IPS DF 6.9 (cell line): ENCODE data around the gene MPND.

Experiments
- DNase-seq: peaks from one replicate; pipeline ENCODE4 v3.0.0-alpha.2; 2013; ENCODE audit warnings: low read depth, low spot score
- H3K27ac ChIP-seq: one replicate; pipeline ENCODE4 v1.5.1; 2013; ENCODE audit warnings: low read length, control low read depth
- H3K27me3 ChIP-seq: 2 replicates; pipeline ENCODE4 v1.6.1; 2013; ENCODE audit warnings: mild to moderate bottlenecking, low read length; ENCODE audit not compliant: control insufficient read depth, insufficient read depth
- H3K36me3 ChIP-seq: 2 replicates; pipeline ENCODE4 v1.6.1; 2013; ENCODE audit warnings: low read length; ENCODE audit not compliant: control insufficient read depth, insufficient read depth
- H3K4me1 ChIP-seq: 2 replicates; pipeline ENCODE4 v1.6.1; 2013; ENCODE audit warnings: low read length; ENCODE audit not compliant: control insufficient read depth, insufficient read depth
- H3K4me3 ChIP-seq: 2 replicates; pipeline ENCODE4 v1.5.1; 2013; ENCODE audit warnings: mild to moderate bottlenecking, low read length
- H3K9me3 ChIP-seq: 2 replicates; pipeline ENCODE4 v1.6.1; 2013; ENCODE audit warnings: low read length, inconsistent platforms; ENCODE audit not compliant: control insufficient read depth, insufficient read depth
- WGBS: extraction: QIAGEN DNeasy Blood & Tissue Kit; methylation state at CpG from one replicate; pipeline ENCODE4 v1.1.7; 2013; ENCODE audit warnings: mixed read lengths, missing lambda C conversion rate; ENCODE audit not compliant: insufficient read length, insufficient coverage; 5-methylcytosine and 5-hydroxymethylcytosine counted together

The MPND gene

DNA sequence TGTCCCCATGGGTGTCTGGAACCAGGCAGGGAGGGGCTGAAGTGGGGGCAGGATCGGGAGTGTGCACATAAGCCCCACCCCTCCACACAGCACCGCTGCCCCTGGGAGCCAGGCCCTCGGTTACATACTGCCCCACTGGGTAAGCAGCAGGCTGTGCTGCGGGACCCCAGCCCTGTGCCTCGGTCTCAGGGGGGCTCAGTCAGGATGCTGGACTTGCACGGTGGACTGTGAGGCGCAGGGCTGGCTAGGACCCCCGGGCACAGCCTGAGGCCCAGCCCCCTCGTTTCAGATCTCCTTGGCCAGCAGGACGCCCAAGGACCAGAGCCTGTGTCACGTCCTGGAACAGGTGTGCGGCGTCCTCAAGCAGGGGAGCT lies 16.3 kb downstream of the MPND start:
- DNase-seq, result no peak
- H3K27ac ChIP-seq, result no peak overlapping the region
- H3K4me3 ChIP-seq, result no peak overlapping the region
- H3K4me1 ChIP-seq, result 0 out of 2 replicates have a peak, but pooled peaks cover 2% of the 10 kb centered on the region
- H3K36me3 ChIP-seq, result peaks cover 13% of the 10 kb centered on the region
- WGBS, result no CpG with 5 or more reads among the region's 13 CpGs
- H3K27me3 ChIP-seq, result no peaks in the 10 kb centered on the region
- H3K9me3 ChIP-seq, result no peaks in the 10 kb centered on the region

DNA sequence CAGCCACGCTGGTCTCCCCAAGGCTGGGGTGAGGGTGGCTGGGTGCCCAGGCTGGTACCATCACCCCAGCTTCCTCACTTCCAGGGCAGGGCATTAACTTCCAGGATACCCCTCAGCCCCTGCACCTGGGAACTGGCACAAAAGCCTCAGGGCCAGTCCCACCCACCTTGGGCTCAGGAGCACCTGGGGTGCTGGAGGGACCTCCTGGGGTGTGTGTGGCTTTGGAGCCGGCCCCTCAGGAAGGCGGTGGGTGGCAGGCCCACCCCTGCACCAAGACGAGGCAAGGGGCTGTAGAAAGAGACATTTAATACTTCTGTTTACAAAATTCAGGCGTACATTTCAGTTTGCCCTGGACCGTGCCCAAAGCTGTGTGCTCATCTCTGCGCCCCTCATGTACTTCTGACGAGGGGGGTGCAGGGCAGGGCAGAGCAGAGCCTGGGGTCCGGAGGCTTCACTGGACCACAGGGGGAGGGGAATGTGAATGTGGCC lies 16.8 kb downstream of the MPND start:
- H3K27ac ChIP-seq, result no peak overlapping the region
- no peak for DNase-seq
- WGBS, result no CpG with 5 or more reads among the region's 9 CpGs
- H3K4me3 ChIP-seq, result no peak overlapping the region
- H3K9me3 ChIP-seq, result no peaks in the 10 kb centered on the region
- no peaks in the 10 kb centered on the region for H3K27me3 ChIP-seq
- H3K4me1 ChIP-seq, result 0 out of 2 replicates have a peak, but pooled peaks cover 2% of the 10 kb centered on the region
- H3K36me3 ChIP-seq, result peaks cover 15% of the 10 kb centered on the region

DNA sequence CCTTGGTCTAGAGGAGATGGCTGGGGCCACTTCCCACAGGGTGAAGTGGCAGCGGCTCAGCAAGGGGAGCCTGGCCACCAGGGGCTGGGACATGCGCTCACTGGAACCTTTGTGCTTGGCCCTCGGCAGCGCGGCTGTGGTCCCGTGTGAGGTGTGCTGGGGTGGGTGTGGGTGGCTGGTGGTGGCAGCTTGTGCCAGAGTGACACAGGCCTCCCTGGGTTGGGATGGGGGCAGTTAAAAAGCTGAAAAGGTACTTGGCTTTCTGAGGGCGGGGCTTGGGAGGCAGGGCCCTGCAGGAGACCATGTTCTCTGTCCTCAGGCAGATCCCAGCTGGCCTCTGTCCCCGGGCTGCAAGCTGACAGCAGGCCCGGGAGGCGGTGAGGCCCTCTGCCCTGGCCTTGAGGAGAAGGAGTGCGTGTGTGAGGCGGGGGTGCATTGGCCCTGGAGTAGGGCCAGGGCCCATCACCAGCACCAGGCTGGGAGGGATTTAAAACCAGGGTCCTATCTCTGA lies 17.3 kb downstream of the MPND start:
- Histone ChIP-seq H3K36me3 (peaks cover 17% of the 10 kb centered on the region), H3K9me3 (no peaks in the 10 kb centered on the region), H3K27ac (no peak overlapping the region), H3K4me1 (0 out of 2 replicates have a peak, but pooled peaks cover 2% of the 10 kb centered on the region), H3K27me3 (no peaks in the 10 kb centered on the region), H3K4me3 (no peak overlapping the region)
- DNase-seq, result no peak
- no CpG with 5 or more reads among the region's 12 CpGs for WGBS

DNA sequence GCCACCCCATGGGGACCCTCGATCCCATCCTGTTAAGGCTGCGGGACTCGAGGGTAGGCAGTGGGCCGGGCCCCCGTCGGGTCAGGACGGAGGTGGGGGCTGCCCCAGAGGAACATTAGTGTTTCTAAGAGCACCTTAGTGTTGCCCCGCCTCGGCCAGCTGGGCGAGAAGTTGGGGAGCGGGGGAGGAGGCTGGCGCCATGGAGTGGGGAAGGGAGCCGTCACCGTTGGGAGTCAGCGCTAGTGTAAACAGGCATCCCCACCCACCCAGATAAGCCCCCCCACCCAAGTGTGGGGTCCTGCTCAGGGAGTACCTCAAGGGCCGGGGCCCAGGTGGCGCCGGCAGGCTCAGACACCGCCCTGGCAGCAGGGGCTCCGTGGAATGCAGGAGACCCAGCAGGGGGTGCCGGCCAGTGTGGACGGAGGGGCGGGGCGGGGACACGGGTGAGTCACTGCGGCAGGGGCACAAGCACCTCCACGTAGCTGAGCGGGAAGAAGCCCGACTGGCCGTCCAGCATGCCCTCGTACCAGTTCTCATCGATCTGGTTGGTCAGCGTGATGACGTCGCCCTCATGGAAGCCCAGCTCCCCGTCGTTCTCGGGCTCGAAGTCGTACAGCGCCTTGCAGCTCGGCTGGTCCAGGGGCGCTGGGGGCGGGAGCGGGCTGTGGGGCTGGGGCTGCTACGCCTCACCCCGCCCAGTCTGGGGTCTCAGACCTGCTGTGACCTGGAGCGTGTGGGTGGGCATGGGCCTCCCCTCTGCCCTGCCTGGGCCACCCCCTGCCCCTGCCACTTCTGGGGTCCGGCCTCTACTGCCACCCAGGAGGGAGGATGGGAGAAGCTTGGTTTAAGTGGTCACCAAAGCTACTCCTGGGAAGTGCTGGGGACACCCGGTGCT lies 18.0 kb downstream of the MPND start:
- H3K27ac ChIP-seq, result no peak overlapping the region
- H3K36me3 ChIP-seq, result peaks cover 19% of the 10 kb centered on the region
- no peaks in the 10 kb centered on the region for H3K27me3 ChIP-seq
- no peak for DNase-seq
- H3K4me3 ChIP-seq, result no peak overlapping the region
- no peaks in the 10 kb centered on the region for H3K9me3 ChIP-seq
- 0 out of 2 replicates have a peak, but pooled peaks cover 2% of the 10 kb centered on the region for H3K4me1 ChIP-seq
- no CpG with 5 or more reads among the region's 50 CpGs for WGBS

DNA sequence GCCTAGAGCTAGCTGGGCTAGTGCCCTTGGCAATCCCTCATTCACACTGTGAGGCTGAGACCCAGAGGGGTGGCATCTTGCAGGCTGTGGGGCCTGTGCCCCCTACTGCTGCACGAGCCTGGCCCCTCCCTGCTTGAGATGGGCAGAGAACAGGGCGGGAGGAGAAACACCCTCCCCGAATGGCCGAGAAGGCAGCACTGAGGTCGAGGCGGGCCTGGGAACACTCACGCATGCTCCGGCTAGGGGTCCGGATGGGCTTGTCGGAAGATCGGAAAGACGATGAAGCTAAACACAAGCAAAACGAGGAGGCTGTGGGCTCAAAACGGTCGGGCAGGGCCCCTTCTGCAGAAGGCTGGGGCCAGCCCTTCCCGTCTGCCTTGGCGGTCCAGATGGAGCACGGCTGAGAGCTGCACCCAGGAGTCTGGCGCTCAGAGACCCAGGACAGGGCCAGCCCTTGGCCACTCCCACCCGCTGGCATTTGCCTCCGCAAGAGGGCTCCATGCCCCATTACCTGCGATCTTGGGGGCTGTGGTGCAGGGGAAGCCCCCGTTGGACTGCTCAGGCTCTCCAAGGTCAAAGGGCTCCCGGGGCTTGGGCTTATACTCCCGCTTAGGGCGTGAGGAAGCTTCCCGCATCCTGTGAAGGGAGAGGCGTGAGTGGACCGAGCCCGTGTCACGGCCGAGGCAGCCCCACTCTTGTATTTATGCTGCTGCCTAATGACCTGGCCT lies 18.9 kb downstream of the MPND start:
- Histone ChIP-seq H3K27ac (no peak overlapping the region), H3K36me3 (peaks cover 18% of the 10 kb centered on the region), H3K4me1 (0 out of 2 replicates have a peak, but pooled peaks cover 2% of the 10 kb centered on the region), H3K27me3 (no peaks in the 10 kb centered on the region), H3K9me3 (no peaks in the 10 kb centered on the region), H3K4me3 (no peak overlapping the region)
- no CpG with 5 or more reads among the region's 32 CpGs for WGBS
- no peak for DNase-seq

DNA sequence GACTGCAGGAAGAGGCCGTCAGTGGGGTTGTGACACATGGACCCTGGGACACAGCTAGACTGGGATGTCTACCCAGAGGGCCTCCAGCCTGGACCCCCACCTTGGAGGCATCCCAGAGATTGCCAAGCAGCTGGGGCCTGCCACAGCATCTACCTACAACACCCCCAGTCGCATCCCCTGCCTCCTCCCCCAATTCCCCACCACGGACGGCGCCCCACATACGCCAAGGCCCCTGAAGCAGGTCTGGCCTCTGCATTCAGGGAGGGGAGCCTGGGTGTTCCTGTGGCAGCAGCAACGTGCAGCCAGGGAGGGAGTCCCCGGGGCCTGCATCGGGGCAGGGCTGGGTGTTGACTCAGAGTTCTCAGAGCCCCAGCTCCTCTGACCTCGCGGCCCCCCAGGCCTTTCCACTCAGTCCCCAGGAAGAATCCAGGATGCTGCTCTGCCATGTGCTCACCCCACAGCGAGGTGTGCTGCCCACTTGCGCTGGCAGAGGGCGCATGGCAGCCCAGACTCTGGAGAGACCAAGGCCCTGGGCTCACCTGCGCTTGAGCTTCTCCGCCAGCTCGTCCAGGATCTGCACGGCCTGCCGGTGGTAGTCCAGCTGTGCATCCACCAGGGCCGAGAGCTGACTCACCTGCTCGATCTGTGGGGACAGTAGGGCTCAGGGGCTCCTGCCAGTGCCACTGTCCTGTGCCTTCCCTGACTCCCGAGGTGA lies 19.6 kb downstream of the MPND start:
- no peaks in the 10 kb centered on the region for H3K27me3 ChIP-seq
- H3K36me3 ChIP-seq, result peaks cover 18% of the 10 kb centered on the region
- DNase-seq, result no peak
- no peaks in the 10 kb centered on the region for H3K9me3 ChIP-seq
- H3K27ac ChIP-seq, result no peak overlapping the region
- H3K4me3 ChIP-seq, result no peak overlapping the region
- 0 out of 2 replicates have a peak, but pooled peaks cover 2% of the 10 kb centered on the region for H3K4me1 ChIP-seq
- WGBS, result no CpG with 5 or more reads among the region's 22 CpGs

DNA sequence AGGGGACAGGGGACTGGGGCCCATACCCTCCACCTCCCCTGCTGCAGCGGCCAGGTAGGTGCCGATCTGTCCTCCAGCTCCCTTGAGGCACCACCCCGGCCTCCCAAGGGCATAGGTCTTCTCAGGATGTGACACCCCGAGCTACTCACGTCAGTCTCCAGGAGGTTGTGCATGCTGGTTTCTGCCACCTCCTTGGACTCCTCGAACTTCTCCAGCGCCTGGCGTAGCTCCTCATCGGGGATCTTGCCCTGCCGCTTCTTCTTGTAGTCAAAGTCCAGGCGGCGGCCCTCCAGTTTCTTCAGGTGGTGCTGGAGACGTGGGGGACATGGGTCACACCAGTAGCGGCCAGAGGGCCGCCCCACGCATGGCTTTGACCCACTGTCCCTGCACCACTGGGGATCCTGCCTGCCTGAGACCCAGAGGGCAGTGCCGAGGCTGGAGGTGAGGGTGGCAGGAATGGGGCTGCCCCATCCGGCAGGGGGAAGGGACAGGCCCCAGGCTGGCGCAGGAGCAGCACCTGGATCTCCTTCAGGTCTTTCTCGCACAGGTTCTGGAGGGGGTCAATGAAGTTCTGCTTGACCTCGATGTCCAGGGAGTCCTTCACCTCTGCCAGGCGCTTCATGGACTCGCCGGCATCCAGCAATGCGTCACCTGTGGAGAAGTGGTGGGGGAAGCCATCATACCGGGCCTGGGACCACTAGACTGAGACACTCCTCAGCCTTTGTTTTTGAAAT lies 20.4 kb downstream of the MPND start:
- Histone ChIP-seq H3K9me3 (no peaks in the 10 kb centered on the region), H3K4me3 (no peak overlapping the region), H3K27me3 (no peaks in the 10 kb centered on the region), H3K27ac (no peak overlapping the region), H3K36me3 (peaks cover 16% of the 10 kb centered on the region), H3K4me1 (0 out of 2 replicates have a peak, but pooled peaks cover 2% of the 10 kb centered on the region)
- no CpG with 5 or more reads among the region's 26 CpGs for WGBS
- no peak for DNase-seq

DNA sequence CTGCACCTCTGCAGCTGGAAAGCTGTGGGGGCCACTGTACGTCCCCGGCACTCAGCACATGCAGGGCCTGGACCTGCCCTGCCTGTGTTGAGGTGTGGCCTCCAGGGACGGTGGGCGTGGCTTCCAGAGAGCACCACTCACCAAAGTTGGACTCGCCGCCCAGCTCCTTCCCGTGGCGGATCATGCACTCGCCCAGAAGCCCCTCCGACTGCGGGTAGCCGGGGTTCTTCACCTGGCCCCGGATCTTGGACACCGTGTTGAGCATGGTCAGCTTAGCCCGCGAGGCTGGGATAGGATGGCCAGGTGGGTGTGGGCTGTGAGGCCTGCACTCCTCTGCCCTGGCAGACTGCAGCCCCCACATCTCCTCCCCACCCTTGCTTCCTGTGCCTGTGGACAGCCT lies 22.0 kb downstream of the MPND start:
- H3K9me3 ChIP-seq, result no peaks in the 10 kb centered on the region
- peaks cover 13% of the 10 kb centered on the region for H3K4me1 ChIP-seq
- no peak overlapping the region for H3K4me3 ChIP-seq
- no peak overlapping the region for H3K27ac ChIP-seq
- peaks cover 15% of the 10 kb centered on the region; the same call in 1 of the 2 replicates for H3K36me3 ChIP-seq
- no peaks in the 10 kb centered on the region for H3K27me3 ChIP-seq
- no peak for DNase-seq
- whole genome bisulfite sequencing, result no CpG with 5 or more reads among the region's 16 CpGs

DNA sequence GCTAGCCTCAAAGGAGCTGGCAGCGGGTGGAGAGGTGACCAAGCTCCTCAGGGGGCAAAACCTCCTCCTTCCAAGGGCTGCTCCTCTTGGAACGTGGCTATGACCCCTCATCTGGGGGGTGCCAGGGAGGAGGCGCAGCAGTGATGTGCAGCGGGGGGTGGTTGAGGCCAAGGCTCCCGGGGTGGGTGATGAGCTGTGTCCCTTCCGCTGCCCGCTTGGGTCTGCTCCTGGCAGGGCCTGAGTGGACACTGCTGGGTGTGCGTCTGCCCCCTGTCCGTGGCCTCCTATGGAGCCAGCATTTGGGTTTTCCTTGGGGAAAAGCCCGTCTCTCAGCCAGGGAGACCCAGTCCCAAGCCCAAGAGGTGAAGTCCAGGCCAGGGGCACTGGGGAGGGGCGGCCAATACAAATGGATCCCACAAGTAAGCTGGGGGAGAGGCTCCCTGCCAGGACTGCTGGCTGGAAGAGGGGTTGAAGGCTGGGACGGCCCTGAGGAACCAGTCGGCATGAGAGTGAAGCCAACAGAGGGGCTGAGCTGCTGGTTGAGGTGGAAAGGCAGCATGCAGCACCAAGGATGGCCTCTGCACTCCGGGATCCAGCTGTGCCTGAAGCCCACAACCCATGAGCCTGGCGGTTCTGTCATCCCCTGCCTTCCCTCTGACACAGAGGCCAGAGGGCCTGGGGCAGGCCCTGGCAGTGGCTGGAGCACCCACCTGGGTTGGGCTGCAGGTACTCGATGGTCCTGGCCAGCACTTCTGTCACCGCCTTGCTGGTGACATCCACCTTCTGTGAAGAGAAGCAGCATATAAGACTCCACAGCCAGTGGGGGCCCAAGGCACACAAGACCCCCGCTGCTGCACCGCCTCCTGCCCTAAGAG lies 22.7 kb downstream of the MPND start:
- WGBS, result no CpG with 5 or more reads among the region's 19 CpGs
- Histone ChIP-seq H3K9me3 (no peaks in the 10 kb centered on the region), H3K27me3 (no peaks in the 10 kb centered on the region), H3K4me1 (peaks cover 13% of the 10 kb centered on the region), H3K27ac (no peak overlapping the region), H3K36me3 (peaks cover 15% of the 10 kb centered on the region; the same call in 1 of the 2 replicates), H3K4me3 (no peak overlapping the region)
- DNase-seq, result no peak
